C4-2B (cell line): ENCODE data around the gene STARD13.

Experiments used
- H3K27ac ChIP-seq: fragments of 450-650 bp; 2 replicates; pipeline ENCODE4 v1.5.1; 2017
- ZFX ChIP-seq: fragments of 450-650 bp; IDR thresholded peaks from 2 replicates; pipeline ENCODE4 v1.6.1; 2017
- TF ChIP-seq, protein P1 (sequence below): fragments of 450-650 bp; conservative IDR thresholded peaks from 2 replicates; pipeline ENCODE4 v1.5.1; 2017; ENCODE audit warnings: mild to moderate bottlenecking

The STARD13 gene

GRCh38 chr13:33092073-33092987, 193.2 kb downstream of the STARD13 start:
- H3K27ac ChIP-seq = peak overlapping the region; percentile 65; the same call in 1 of the 2 replicates

GRCh38 chr13:33091415-33091774, 194.2 kb downstream of the STARD13 start:
- peak overlapping the region; percentile 65 for H3K27ac ChIP-seq
- TF ChIP-seq, protein P1, sequence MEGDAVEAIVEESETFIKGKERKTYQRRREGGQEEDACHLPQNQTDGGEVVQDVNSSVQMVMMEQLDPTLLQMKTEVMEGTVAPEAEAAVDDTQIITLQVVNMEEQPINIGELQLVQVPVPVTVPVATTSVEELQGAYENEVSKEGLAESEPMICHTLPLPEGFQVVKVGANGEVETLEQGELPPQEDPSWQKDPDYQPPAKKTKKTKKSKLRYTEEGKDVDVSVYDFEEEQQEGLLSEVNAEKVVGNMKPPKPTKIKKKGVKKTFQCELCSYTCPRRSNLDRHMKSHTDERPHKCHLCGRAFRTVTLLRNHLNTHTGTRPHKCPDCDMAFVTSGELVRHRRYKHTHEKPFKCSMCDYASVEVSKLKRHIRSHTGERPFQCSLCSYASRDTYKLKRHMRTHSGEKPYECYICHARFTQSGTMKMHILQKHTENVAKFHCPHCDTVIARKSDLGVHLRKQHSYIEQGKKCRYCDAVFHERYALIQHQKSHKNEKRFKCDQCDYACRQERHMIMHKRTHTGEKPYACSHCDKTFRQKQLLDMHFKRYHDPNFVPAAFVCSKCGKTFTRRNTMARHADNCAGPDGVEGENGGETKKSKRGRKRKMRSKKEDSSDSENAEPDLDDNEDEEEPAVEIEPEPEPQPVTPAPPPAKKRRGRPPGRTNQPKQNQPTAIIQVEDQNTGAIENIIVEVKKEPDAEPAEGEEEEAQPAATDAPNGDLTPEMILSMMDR = no peak
- no peak for TF ChIP-seq ZFX

More at GRCh38 chr13:33092073-33092987, 193.2 kb downstream of the STARD13 start:
- TF ChIP-seq, protein P1 = no peak
- TF ChIP-seq ZFX = no peak

DNA sequence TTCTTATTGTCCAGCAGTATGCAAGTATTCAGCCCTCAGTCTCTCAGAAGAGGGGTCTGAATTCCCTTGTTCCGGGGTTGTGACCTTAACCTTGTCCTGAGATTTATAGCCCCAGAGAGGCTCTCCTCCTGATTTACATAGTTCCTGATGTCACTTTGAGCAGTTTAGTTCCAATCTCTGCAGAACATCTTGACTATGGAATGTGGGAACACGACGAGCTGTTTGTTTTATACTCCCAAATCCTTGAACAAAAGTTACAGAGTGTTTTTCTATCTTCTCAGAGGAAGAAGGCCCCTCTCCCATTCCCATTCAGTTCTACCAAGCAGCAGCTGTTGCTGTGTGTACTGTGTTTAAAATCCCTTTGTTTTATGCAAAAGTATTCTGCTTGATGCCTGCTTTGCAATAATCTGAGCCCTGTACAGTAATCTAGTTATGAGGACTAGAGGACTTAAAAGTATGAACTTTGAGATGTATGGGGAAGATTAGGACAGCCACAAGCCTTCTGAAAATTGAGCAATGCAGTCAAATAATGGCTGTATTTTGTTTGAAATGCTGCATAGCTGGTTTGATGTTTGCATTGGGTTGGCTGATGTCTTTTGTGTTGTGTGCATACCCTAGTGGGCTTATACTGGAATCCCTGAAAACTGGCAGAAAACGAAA, 194.7 kb downstream of the STARD13 start:
- no peak for TF ChIP-seq ZFX
- H3K27ac ChIP-seq = peak overlapping the region; percentile 65

- TF ChIP-seq, protein P1 = no peak
- TF ChIP-seq ZFX = no peak
Observed at GRCh38 chr13:33089311-33089710, 196.2 kb downstream of the STARD13 start.

DNA sequence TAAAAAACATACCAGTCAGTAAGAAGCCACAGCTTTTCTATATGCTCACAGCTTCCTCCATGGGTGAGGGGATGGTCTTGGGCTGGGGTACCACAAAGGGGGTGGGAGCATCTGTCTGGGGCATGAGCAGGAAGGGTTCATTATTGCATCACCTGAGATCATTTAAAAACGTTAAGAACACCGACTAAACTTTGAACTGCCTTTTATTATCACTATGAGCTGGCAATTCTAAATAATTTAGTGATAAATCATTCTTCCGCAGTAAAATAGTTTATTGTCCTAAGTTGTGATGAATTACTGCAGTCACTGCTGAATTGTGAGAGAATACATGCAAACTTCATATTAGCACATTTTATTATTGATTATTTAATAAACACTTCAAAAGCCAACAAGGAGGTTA, 197.8 kb downstream of the STARD13 start:
- no peak overlapping the region for H3K27ac ChIP-seq
- TF ChIP-seq, protein P1 = no peak
- no peak for TF ChIP-seq ZFX

More at GRCh38 chr13:33089311-33089710, 196.2 kb downstream of the STARD13 start:
- H3K27ac ChIP-seq = peak overlapping the region; percentile 2; the same call in 1 of the 2 replicates

DNA sequence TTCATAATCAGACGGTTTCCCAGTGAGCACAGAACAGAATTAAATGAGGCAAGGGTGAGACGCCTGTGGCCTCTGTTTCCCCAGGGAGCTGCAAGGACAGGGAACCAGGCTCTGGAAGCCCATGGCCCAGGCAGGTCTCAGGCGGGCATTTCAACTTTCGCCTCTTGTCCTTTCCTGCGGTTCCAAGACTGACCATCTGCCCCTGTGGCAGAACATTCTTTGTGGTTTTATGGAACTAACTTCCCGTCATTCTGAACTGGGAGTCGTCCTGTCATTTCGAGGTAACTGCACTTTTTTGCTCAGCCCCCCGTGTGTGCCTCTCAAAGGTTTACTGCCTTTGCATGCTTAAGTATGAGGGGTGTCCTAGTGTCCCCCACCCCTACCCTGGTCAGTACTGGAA, 198.5 kb downstream of the STARD13 start:
- no peak overlapping the region; the same call in 1 of the 2 replicates for H3K27ac ChIP-seq
- TF ChIP-seq, protein P1 = no peak
- no peak for TF ChIP-seq ZFX

DNA sequence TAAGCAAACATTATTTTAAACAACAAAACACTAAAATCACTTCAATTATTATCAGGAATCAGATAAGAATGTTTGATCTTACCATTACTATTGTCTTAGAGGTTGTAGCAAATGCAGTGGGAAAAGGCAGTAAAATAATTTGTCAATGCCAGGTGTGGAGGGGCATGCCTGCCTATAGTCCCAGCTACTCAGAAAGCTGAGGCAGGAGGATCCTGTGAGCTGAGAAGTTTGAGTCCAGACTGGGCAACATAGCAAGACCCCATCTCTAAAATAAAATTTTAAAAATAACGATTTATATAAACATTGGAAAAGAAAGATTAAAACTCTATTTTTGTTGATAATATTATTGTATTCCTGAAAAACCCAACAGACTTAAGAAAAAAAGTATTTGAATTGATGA, 202.5 kb downstream of the STARD13 start:
- H3K27ac ChIP-seq = no peak overlapping the region
- TF ChIP-seq, protein P1 = no peak
- no peak for TF ChIP-seq ZFX
